Measurements from ENCODE around the gene PSMB11.
"Not testable (repeated sequence)": the region's sequence is repeated elsewhere in the genome, so short reads cannot be mapped to it uniquely, and the experiment has no call there.

PSMB11 gene

GRCh38 chr14:23013054-23013748 lies 28.8 kb upstream of the PSMB11 start:
- no peak for DNase-seq (ENCODE audit: low read depth in 3 of 3, low spot score in 1 of 3)

- not testable (repeated sequence) for DNase-seq (ENCODE audit: low read depth in 3 of 3, low spot score in 1 of 3)
Observed at GRCh38 chr14:23013749-23014054, 28.3 kb upstream of the PSMB11 start.

GRCh38 chr14:23015618-23016017 lies 26.4 kb upstream of the PSMB11 start:
- no peak for DNase-seq (ENCODE audit: low read depth in 3 of 3, low spot score in 1 of 3)

GRCh38 chr14:23017091-23017490 lies 24.9 kb upstream of the PSMB11 start:
- no peak for DNase-seq (ENCODE audit: low read depth in 3 of 3, low spot score in 1 of 3)

- no peak for DNase-seq (ENCODE audit: low read depth in 3 of 3, low spot score in 1 of 3)
Observed at GRCh38 chr14:23018107-23018506, 23.9 kb upstream of the PSMB11 start.

GRCh38 chr14:23020143-23021128 lies 21.6 kb upstream of the PSMB11 start:
- DNase-seq (ENCODE audit: low read depth in 3 of 3, low spot score in 1 of 3), result no peak

- no peak for DNase-seq (ENCODE audit: low read depth in 3 of 3, low spot score in 1 of 3)
Observed at GRCh38 chr14:23021434-23021833, 20.6 kb upstream of the PSMB11 start.

- no peak for DNase-seq (ENCODE audit: low read depth in 3 of 3, low spot score in 1 of 3)
Observed at GRCh38 chr14:23021889-23022442, 20.0 kb upstream of the PSMB11 start.

- no peak for DNase-seq (ENCODE audit: low read depth in 3 of 3, low spot score in 1 of 3)
Observed at GRCh38 chr14:23023022-23023794, 18.8 kb upstream of the PSMB11 start.

- DNase-seq (ENCODE audit: low read depth in 3 of 3, low spot score in 1 of 3), result no peak
Observed at GRCh38 chr14:23023795-23024152, 18.2 kb upstream of the PSMB11 start.

GRCh38 chr14:23024612-23025075 lies 17.4 kb upstream of the PSMB11 start:
- no peak for DNase-seq (ENCODE audit: low read depth in 3 of 3, low spot score in 1 of 3)

- no peak for DNase-seq (ENCODE audit: low read depth in 3 of 3, low spot score in 1 of 3)
Observed at GRCh38 chr14:23025151-23025814, 16.7 kb upstream of the PSMB11 start.

- DNase-seq (ENCODE audit: low read depth in 3 of 3, low spot score in 1 of 3), result no peak
Observed at GRCh38 chr14:23028799-23029198, 13.2 kb upstream of the PSMB11 start.

- no peak for DNase-seq (ENCODE audit: low read depth in 3 of 3, low spot score in 1 of 3)
Observed at GRCh38 chr14:23030936-23031335, 11.1 kb upstream of the PSMB11 start.

GRCh38 chr14:23033251-23033727 lies 8.7 kb upstream of the PSMB11 start:
- DNase-seq (ENCODE audit: low read depth in 3 of 3, low spot score in 1 of 3), result no peak

GRCh38 chr14:23033801-23034497 lies 8.1 kb upstream of the PSMB11 start:
- no peak for DNase-seq (ENCODE audit: low read depth in 3 of 3, low spot score in 1 of 3)

- DNase-seq (ENCODE audit: low read depth in 3 of 3, low spot score in 1 of 3), result peak; percentile 65 to 74 (median 67)
Observed at GRCh38 chr14:23034498-23035302, 7.3 kb upstream of the PSMB11 start, which contains the start of gene PSMB5. TSS of gene PSMB5 (minus strand) at chr14:23034900. CDS start at chr14:23034881, 19 bp downstream.

- no peak for DNase-seq (ENCODE audit: low read depth in 3 of 3, low spot score in 1 of 3)
Observed at GRCh38 chr14:23035303-23036144, 6.5 kb upstream of the PSMB11 start.
